ENCODE results near the gene NOXA1.

Gene NOXA1

DNA sequence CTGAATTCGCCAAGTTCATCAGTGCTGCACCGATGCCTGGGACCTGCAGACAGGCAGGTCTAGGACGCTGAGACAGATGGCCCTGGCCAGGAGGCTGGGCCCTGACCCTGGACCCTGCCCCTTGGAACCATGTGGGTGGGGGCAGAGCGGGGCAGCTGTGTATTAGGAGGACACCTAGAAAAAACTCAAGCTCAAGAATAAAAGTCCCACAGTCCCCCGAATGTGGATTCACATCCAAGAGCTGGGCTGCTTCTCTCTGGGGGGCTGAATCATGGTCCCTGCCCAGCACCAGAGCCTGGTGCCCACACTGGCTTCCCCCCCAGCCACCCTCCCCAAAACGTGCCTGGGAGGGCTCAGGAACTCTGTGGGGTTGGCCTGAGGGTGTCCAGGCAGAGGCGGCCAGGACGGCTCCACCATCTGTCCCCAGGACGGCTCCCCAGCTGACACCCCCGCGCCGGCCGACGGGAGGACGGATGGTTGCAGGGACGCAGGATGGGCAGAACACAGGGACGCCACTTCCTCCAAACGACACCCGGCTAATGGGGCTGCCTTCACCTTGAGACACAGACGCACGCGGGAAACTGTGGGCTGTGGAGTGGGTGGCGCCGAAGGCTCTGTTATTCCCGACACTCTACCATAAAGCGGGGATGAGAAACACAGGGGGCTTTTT, 35.2 kb upstream of the NOXA1 start:
- no peak for DNase-seq

DNA sequence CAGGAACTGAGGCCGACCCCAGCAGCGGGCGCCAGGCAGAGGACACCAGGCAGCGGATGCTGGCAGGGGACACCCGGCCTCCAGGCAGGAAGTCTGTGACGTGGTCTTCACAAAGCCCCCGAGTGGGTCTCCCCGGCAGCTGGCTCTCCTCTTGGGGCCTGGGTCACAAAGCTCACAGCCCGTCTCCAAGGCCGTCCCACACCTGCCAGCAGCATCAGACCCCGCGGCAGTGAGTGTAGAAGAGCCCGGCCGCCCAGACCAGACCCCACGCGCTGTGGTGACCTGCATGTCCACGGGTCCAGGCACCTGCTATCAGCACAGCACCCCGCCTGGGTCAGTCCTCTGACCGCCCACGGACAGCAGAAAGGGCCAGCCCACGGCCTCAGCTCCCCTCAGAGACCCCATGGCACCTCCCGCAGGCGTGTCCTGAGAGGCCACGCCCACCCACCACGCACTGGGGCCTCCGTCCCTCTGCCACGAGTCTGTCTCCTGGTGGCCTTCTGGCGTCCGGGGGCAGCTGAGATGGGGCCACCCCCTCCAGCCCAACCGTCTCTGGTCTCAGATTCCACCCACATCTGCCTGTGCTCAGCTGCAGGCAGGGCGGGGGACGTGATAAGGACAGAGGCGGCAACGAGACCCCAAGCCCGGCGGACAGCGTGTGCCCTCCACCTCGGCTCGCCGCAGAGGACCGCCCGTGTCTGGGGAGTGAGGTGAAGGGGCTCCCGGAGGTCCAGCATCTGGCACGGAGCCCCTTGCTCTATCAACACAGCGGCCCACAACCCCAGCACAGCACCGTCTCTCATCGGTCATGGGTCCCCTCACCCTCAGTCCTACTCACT, 34.4 kb upstream of the NOXA1 start:
- DNase-seq: no peak

DNA sequence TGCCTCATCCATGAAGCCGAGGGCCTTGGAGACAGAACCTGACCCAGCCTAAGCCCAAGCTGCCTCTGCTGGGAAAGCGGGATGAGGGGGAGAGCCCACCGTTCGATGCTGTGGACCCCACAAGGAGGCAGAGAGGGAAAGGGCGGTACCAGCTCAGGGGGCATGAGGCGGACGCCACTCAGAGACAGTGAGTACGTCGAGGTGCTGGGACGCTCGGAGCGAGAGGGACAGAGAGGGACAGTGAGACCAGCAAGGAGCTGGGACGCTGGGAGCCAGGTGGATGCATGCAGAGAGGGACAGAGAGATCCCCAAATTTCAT, 33.8 kb upstream of the NOXA1 start:
- no peak for DNase-seq

GRCh38 chr9:137390553-137391410, 32.4 kb upstream of the NOXA1 start:
- no peak for DNase-seq

DNA sequence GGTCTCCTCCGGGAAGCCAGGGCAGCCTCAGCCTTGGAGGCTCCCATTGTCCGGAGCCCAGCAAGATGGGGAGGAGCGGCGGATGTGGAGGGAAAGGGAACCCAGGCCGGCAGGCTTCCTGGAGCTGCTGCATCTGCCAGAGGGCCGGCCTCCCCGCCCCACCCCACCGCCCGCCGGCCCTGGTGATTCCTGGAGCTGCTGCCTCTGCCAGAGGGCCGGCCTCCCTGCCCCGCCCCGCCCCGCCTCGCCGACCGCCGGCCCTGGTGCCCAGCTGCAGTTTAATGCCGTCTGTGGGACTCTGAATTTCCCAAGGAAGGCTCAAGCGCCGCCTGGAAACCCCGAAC, 31.8 kb upstream of the NOXA1 start:
- no peak for DNase-seq

DNA sequence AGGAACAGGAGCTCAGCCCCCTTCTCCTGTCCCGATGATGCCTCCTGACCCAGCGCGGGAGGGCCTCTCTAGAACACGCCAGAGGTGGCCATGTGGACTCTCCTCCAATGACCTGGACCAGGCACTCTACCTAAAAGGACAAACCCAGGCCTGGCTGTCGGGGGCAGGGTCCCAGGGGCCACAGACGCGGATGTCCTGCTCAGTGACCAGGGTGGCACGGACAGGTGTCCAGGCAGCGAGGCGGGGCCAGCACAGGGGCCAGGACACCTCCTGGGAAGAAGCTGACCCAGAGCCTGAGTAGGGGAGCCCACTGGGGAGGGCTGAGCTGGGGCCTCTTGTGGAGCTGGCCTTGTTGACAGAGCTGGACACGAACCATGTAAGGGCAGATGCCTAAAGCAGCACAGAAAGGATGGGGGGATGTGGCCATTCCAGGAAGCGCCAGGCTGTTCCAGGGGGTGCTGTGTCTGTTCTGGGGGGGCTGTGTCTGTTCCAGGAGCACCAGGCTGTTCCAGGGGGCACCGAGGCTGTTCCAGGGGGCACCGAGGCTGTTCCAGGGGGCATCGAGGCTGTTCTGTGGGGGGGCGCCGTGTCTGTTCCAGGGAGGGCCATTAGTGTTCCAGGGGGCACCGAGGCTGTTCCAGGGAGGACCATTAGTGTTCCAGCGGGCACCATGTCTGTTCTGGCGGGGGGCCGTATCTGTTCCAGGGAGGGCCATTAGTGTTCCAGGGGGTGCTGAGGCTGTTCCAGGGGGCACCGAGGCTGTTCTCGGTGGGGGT, 30.8 kb upstream of the NOXA1 start:
- DNase-seq: no peak

DNA sequence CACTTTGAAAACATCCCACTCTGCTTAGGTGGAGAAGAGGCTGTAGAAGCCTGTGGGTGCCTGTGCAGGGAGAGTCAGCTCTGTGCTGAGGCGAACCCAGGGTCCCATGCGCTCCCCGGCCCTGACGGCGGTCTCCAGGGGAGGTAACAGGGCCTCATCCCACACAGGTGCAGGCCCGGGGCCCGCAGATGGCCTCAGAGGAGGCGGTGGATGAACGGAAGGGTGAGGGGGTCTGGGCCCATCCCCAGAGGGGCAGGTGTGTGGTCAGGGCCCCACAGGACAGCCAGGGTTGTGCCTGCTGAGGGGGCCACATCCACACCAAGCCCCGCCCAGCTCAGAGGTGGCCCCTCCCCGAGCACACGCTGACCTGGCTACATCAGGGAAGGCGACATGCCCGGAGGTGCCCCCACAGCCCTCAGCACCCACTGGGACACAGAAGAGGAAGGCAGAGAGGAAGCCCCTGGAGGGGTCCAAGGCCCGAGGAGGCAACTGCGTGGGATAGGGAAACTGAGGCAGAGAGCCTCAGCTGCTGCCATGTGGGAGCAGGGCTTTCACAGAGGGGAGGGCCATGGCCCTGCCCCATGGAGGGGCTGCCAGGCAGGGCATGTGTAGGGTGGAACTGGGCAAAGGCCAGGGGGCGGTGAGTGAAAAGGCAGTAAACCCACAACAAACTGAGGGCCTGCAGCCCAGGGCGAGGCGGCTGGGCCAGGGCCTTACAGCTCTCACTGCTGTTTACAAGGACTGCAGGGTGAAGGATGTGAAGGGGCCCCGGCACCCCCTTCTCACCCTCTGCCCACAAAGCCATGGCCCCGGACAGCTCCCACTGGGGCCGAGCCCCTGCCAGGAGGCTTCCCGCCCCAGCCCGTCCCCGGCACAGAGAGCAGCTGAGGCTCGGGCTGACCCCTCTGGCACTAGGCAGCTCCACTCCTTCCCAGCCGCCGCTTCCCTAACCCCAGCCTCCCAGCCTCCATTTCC, 29.7 kb upstream of the NOXA1 start:
- no peak for DNase-seq

DNA sequence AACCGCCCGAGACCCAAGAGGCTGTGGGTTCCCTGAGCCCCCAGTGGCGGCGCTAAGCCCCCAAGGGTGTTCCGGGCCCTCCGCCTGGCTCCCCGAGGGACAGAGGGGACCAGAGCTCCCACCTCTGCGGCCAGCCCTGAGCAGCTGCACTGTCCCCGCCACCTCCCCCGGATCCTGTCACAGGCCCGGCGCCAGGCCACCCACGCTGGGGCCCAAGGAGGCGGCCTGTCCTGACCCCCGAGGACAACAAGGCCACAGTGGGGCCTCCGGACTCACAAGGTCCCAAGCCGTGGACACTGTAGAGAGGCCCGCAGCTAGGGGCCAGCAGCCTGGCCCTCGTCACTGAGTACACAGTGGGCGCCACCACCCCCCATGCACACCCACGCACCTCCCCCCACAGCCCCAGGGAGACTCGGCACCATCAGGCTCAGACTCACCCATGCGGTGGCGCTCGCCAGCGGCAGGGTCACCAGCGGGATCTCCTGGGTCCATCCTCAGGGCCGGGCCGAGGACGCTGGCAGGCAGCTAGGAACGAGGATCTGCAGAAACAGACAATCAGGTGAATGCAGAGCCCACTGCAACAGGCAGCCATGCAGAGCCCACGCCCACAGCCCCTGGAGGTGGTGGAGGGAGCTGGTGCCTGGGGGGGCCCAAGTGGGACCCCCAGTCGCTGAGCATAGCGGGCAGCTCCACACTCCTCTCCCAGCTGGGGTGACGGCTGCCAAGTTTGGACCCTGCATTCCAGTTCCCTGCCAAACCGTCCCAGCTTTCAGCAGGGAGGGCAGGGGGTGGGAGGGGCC, 28.1 kb upstream of the NOXA1 start:
- DNase-seq: no peak

GRCh38 chr9:137395666-137396010, 27.6 kb upstream of the NOXA1 start:
- DNase-seq: no peak

DNA sequence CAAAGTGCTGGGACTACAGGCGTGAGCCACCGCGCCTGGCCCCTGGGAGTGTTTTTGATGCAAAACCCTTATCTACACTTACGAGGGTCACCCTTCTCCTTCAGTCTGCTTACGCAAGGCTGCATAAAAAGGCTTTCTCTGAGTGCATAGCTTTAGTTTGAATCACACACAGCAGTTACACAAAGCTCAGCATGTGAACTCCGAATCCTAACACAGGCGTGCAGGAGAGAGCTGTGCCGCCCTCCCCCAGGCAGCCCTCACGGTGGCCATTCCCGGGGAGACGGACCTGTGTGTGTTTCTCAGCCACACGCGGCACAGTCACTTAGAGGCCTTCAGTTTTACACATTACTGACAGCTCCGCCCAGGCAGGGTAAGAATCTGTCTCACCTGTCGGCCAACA, 27.0 kb upstream of the NOXA1 start:
- DNase-seq: peak; percentile 34

GRCh38 chr9:137396634-137397367, 26.4 kb upstream of the NOXA1 start:
- DNase-seq: no peak

DNA sequence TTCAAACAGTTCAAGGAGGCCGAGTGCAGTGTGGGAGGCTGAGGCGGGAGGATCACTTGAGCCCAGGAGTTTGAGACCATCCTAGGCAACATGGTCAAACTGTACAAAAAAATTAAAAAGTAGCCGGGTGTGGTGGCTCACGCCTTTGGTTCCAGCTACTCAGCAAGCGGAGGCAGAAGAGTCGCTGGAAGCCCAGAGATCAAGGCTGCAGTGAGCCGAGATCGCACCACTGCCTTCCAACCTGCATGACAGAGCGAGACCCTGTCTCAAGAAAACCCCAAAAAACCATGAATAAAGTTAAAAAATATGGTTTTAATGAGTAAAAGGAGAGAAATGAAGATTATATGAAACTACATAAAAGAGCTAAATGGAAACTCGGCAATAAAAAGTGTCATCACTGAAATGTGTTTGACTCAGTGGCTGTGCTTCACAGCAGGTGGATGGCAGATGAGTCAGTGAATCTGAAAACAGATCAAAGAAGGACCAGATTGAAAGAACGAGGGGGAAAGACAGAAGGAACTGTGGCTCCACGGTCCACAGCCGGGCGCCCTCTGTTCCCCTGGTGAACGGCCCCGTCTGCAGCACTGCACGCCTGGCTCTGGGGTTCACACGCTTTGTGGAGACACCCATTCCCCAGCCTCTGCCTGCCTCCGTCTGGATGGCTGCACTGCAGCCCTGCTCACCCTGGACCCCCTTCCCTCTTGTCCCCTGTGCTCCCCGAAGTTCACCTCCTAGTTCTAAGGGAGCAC, 25.3 kb upstream of the NOXA1 start:
- DNase-seq: no peak

GRCh38 chr9:137398561-137399468, 24.4 kb upstream of the NOXA1 start:
- DNase-seq: no peak

DNA sequence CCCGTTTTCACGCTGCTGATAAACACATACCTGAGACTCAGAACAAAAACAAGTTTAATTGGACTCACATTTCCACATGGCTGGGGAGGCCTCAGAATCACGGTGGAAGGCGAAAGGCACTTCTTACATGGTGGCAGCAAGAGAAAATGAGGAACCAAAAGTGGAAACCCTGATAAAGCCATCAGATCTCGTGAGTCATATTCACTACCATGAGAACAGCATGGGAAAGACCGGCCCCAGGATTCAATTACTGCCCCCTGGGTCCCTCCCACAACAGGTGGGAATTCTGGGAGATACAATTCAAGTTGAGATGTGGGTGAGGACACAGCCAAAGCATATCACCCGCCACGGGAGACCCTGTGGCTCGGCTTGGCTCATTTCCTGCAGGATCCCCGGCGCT, 20.4 kb upstream of the NOXA1 start:
- DNase-seq: no peak

GRCh38 chr9:137403269-137403668, 19.9 kb upstream of the NOXA1 start:
- DNase-seq: no peak

DNA sequence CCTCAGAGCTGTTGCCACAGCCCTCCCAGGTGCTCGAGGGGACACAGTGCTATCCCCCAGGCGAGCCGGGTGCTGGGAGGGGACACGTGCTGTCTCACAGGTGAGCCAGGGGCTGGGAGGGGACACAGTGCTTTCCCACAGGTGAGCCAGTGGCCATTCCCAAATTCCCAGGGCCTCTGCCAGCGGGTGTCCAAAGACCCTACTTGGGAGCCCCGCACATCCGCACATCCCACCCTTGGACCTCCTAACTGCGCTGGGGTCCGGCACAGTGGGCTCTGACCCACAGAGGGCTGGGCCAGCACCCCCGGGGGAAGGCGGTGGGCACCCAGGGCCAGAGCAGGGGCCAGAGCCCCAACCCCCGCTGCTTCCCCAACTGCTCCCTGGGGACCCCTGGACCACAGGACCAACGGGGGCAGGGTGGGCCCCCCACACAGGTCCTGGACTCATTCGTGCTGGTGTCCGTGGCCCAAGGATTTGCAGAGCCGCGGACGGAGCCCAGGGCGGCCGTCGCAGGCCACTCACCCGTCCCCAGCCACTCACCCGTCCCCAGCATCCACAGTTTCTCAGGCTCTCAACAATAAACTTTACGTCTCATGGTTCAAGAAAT, 18.1 kb upstream of the NOXA1 start:
- DNase-seq: no peak

GRCh38 chr9:137405677-137406081, 17.5 kb upstream of the NOXA1 start:
- no peak for DNase-seq
